Adrenal gland (tissue), 5 donors: Measurements from ENCODE around the gene RSPH10B2.
"Not testable (repeated sequence)": the region's sequence is repeated elsewhere in the genome, so short reads cannot be mapped to it uniquely, and the experiment has no call there.

Experiments
- POLR2A ChIP-seq, 2 donors: fragments of 450-650 bp; IDR thresholded peaks; one replicate each; pipeline ENCODE4 v1.6.1; 2017; ENCODE audit warnings: antibody characterized with exemption in 2 of 2, mild to moderate bottlenecking in 2 of 2, moderate library complexity in 1 of 2
- TF ChIP-seq, protein P1 (sequence below), 6 experiments: fragments of 450-650 bp in 4 of 6; fragments of 200-600 bp in 2 of 6; sonication (generic) in 1 of 6; IDR thresholded peaks; 1 replicate in 5 of 6; 2 replicates in 1 of 6; pipeline versions ENCODE4 v1.5.1 to v1.8.0; 2016 to 2021; ENCODE audit warnings: antibody characterized with exemption in 6 of 6, mild to moderate bottlenecking in 2 of 6, moderate library complexity in 1 of 6
- donor health status: DM: no; HTN: no; CAD: no.

DNA sequence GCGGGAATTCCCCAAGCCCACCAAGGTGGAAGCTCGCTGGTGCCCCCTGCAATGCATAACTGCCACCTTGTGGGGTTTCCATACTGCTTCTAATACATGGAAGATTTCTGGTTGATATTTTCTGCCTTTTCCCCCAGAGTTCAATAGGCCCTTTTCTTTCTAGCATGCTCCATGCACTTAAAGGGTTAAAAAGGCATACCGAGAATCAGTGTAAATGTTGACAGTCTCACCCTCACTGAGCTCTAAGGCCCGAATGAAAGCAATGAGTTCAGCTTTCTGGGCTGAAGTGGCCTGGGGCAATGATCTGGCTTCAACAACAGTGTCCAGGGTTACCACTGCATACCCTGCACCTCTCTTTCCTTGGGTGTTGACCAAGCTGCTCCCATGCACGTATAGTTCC is 89.2 kb downstream of the RSPH10B2 start:
- TF ChIP-seq, protein P1, sequence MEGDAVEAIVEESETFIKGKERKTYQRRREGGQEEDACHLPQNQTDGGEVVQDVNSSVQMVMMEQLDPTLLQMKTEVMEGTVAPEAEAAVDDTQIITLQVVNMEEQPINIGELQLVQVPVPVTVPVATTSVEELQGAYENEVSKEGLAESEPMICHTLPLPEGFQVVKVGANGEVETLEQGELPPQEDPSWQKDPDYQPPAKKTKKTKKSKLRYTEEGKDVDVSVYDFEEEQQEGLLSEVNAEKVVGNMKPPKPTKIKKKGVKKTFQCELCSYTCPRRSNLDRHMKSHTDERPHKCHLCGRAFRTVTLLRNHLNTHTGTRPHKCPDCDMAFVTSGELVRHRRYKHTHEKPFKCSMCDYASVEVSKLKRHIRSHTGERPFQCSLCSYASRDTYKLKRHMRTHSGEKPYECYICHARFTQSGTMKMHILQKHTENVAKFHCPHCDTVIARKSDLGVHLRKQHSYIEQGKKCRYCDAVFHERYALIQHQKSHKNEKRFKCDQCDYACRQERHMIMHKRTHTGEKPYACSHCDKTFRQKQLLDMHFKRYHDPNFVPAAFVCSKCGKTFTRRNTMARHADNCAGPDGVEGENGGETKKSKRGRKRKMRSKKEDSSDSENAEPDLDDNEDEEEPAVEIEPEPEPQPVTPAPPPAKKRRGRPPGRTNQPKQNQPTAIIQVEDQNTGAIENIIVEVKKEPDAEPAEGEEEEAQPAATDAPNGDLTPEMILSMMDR (IDR thresholded peaks at IDR 0.05): not testable (repeated sequence)
- not testable (repeated sequence) for TF ChIP-seq POLR2A (IDR thresholded peaks at IDR 0.05)
